IMR-90 (cell line): ENCODE measurements around the gene ALOXE3. TPM values are rescaled to one million over a fixed set of nuclear protein-coding genes. Genes with fewer than 3 reads are reported as not detected.
A peak's percentile ranks its signal among the peaks of the same experiment; 100 is the strongest.

Experiments used
- ATAC-seq: fragments of 200-7000 bp; cut with Tn5 transposase; 2 replicates; pipeline ENCODE4 v1.9.1; 2020; ENCODE audit warnings: low read depth, mild to moderate bottlenecking, moderate library complexity
- BruUV-seq: library from RNA; stranded (reverse); fragments of 400-500 nt; replicated peaks from 2 replicates; lab custom pipeline; 2021; lab: Mats Ljungman, UMichigan
- CTCF ChIA-PET: fragments of 300-600 bp; formaldehyde crosslinking; extraction: SDS; loops from one replicate; lab custom pipeline; 2021; ENCODE audit warnings: antibody characterized with exemption; lab: Yijun Ruan, JAX
- POLR2A ChIA-PET: fragments of 300-600 bp; sonication (Branson Sonifier 250); formaldehyde crosslinking; loops from one replicate; lab custom pipeline; 2022; ENCODE audit warnings: antibody characterized with exemption; ENCODE audit not compliant: unreplicated experiment; lab: Charles Lee
- DNase-seq: peaks from one replicate; pipeline ENCODE4 v3.0.0; 2013
- H2AFZ ChIP-seq: replicated peaks from 2 replicates; pipeline ENCODE3; 2013; ENCODE audit warnings: low read length, mild to moderate bottlenecking; ENCODE audit not compliant: poor library complexity
- H2AK5ac ChIP-seq: 2 replicates; pipeline ENCODE4 v1.6.1; 2013; ENCODE audit warnings: low read depth, low read length, inconsistent platforms
- H2AK9ac ChIP-seq: replicated peaks from 2 replicates; pipeline ENCODE3; 2013; ENCODE audit warnings: mild to moderate bottlenecking, low read depth, low read length, moderate library complexity; ENCODE audit not compliant: poor library complexity
- H2BK120ac ChIP-seq: 2 replicates; pipeline ENCODE4 v1.6.1; 2013; ENCODE audit warnings: low read depth, low read length, inconsistent platforms
- H2BK15ac ChIP-seq: 3 replicates; pipeline ENCODE4 v1.6.1; 2013; ENCODE audit warnings: low read depth, low read length, inconsistent platforms
- H2BK20ac ChIP-seq: 2 replicates; pipeline ENCODE4 v1.6.1; 2013; ENCODE audit warnings: low read depth, mild to moderate bottlenecking, inconsistent platforms, low read length, moderate library complexity
- H2BK5ac ChIP-seq: 2 replicates; pipeline ENCODE4 v1.6.1; 2013; ENCODE audit warnings: mild to moderate bottlenecking, low read depth, low read length, inconsistent platforms; ENCODE audit not compliant: poor library complexity, severe bottlenecking
- H3K14ac ChIP-seq: replicated peaks from 2 replicates; pipeline ENCODE4 v1.6.1; 2013; ENCODE audit warnings: low read depth, low read length, inconsistent platforms
- H3K18ac ChIP-seq: 2 replicates; pipeline ENCODE4 v1.6.1; 2013; ENCODE audit warnings: low read depth, low read length, control low read depth
- H3K23ac ChIP-seq: 2 replicates; pipeline ENCODE4 v1.6.1; 2013; ENCODE audit warnings: low read depth, low read length, inconsistent platforms
- H3K27ac ChIP-seq: 2 replicates; pipeline ENCODE4 v1.5.1; 2013; ENCODE audit warnings: mild to moderate bottlenecking, control low read depth, low read length; ENCODE audit not compliant: insufficient read depth
- H3K27me3 ChIP-seq: 2 replicates; pipeline ENCODE4 v1.6.1; 2013; ENCODE audit warnings: low read length; ENCODE audit not compliant: control insufficient read depth, insufficient read depth
- H3K36me3 ChIP-seq: 2 replicates; pipeline ENCODE4 v1.6.1; 2013; ENCODE audit warnings: low read length, mixed read lengths; ENCODE audit not compliant: control insufficient read depth, insufficient read depth
- H3K4ac ChIP-seq: 2 replicates; pipeline ENCODE4 v1.6.1; 2013; ENCODE audit warnings: low read depth, low read length, inconsistent platforms
- H3K4me1 ChIP-seq: 2 replicates; pipeline ENCODE4 v1.6.1; 2013; ENCODE audit warnings: low read length, mixed read lengths; ENCODE audit not compliant: control insufficient read depth, insufficient read depth
- H3K4me2 ChIP-seq: 2 replicates; pipeline ENCODE4 v1.6.1; 2013; ENCODE audit warnings: low read depth, mild to moderate bottlenecking, control low read depth, low read length, moderate library complexity
- H3K4me3 ChIP-seq: 2 replicates; pipeline ENCODE4 v1.5.1; 2013; ENCODE audit warnings: low read depth, mild to moderate bottlenecking, control low read depth, low read length, moderate library complexity; ENCODE audit not compliant: insufficient read depth
- H3K56ac ChIP-seq: 2 replicates; pipeline ENCODE4 v1.6.1; 2013; ENCODE audit warnings: low read length, inconsistent platforms; ENCODE audit not compliant: insufficient read depth; ENCODE audit errors: extremely low read depth
- H3K79me1 ChIP-seq, 2 experiments: 2 replicates each; pipeline ENCODE4 v1.6.1; 2013; ENCODE audit warnings: low read length in 2 of 2, inconsistent platforms in 1 of 2, low read depth in 1 of 2
- H3K9ac ChIP-seq: 2 replicates; pipeline ENCODE4 v1.6.1; 2013; ENCODE audit warnings: low read depth, low read length, control low read depth
- H3K9me1 ChIP-seq: 2 replicates; pipeline ENCODE4 v1.6.1; 2013; ENCODE audit warnings: low read length, inconsistent platforms; ENCODE audit not compliant: insufficient read depth
- H3K9me3 ChIP-seq: 2 replicates; pipeline ENCODE4 v1.6.1; 2013; ENCODE audit warnings: low read length; ENCODE audit not compliant: control insufficient read depth, insufficient read depth
- H4K20me1 ChIP-seq: 2 replicates; pipeline ENCODE4 v1.6.1; 2013; ENCODE audit warnings: low read length, inconsistent platforms; ENCODE audit not compliant: insufficient read depth
- H4K5ac ChIP-seq: 2 replicates; pipeline ENCODE4 v1.6.1; 2013; ENCODE audit warnings: mild to moderate bottlenecking, low read depth, low read length, control low read depth
- H4K8ac ChIP-seq, 2 experiments: 2 replicates each; pipeline ENCODE4 v1.6.1; 2013; ENCODE audit warnings: low read depth in 2 of 2, low read length in 2 of 2, control low read depth in 1 of 2, inconsistent platforms in 1 of 2
- H4K91ac ChIP-seq: 2 replicates; pipeline ENCODE4 v1.6.1; 2013; ENCODE audit warnings: low read depth, low read length, inconsistent platforms; ENCODE audit not compliant: insufficient read depth
- CEBPB ChIP-seq: IDR thresholded peaks from 2 replicates; pipeline ENCODE4 v1.6.1; 2012; ENCODE audit warnings: low read depth, low read length, improper control_type of control experiment
- CHD1 ChIP-seq: IDR thresholded peaks from 2 replicates; pipeline ENCODE4 v1.6.1; 2012; ENCODE audit warnings: low read depth, low read length, improper control_type of control experiment
- CTCF ChIP-seq: conservative IDR thresholded peaks from 2 replicates; pipeline ENCODE4 v1.5.1; 2012; ENCODE audit warnings: mild to moderate bottlenecking, low read depth, low read length, improper control_type of control experiment
- ELK1 ChIP-seq: fragments of 150-350 bp; IDR thresholded peaks from 2 replicates; pipeline ENCODE4 v1.6.1; 2016; ENCODE audit warnings: low read depth, mild to moderate bottlenecking, low read length, moderate library complexity, borderline replicate concordance
- MAFK ChIP-seq: IDR thresholded peaks from 2 replicates; pipeline ENCODE4 v1.6.1; 2012; ENCODE audit warnings: low read depth, low read length, improper control_type of control experiment
- MXI1 ChIP-seq: IDR thresholded peaks from 2 replicates; pipeline ENCODE4 v1.6.1; 2012; ENCODE audit warnings: low read depth, mild to moderate bottlenecking, low read length, moderate library complexity, borderline replicate concordance
- NFE2L2 ChIP-seq: fragments of 150-350 bp; IDR thresholded peaks from 2 replicates; pipeline ENCODE4 v1.6.1; 2016; ENCODE audit warnings: low read depth, mild to moderate bottlenecking, low read length
- POLR2A ChIP-seq: IDR thresholded peaks from 2 replicates; pipeline ENCODE4 v1.6.1; 2012; ENCODE audit warnings: mild to moderate bottlenecking, low read depth, low read length
- RAD21 ChIP-seq: IDR thresholded peaks from 2 replicates; pipeline ENCODE4 v1.6.1; 2012; ENCODE audit warnings: low read length, improper control_type of control experiment
- RCOR1 ChIP-seq: IDR thresholded peaks from 2 replicates; pipeline ENCODE4 v1.6.1; 2012; ENCODE audit warnings: mild to moderate bottlenecking, low read length, improper control_type of control experiment; ENCODE audit not compliant: insufficient replicate concordance
- RFX5 ChIP-seq: IDR thresholded peaks from 2 replicates; pipeline ENCODE4 v1.8.0; 2012; ENCODE audit warnings: low read depth, mild to moderate bottlenecking, low read length, moderate library complexity
- SMC3 ChIP-seq: fragments of 150-350 bp; IDR thresholded peaks from 2 replicates; pipeline ENCODE4 v1.6.1; 2016; ENCODE audit warnings: low read depth, mild to moderate bottlenecking, antibody characterized with exemption, low read length, moderate library complexity
- USF2 ChIP-seq: fragments of 150-350 bp; IDR thresholded peaks from 2 replicates; pipeline ENCODE4 v1.6.1; 2017; ENCODE audit warnings: mild to moderate bottlenecking, antibody characterized with exemption, low read length, low read depth
- WGBS, 2 experiments: methylation state at CpG; one replicate each; pipeline versions ENCODE4 v1.1.5 to v1.1.7; 2013; ENCODE audit warnings: missing lambda C conversion rate in 2 of 2; ENCODE audit not compliant: insufficient read length in 1 of 2; ENCODE audit errors: extremely low coverage in 2 of 2; 5-methylcytosine and 5-hydroxymethylcytosine counted together
- dilution Hi-C: fragments of 300-500 bp; cut with HindIII; formaldehyde crosslinking; loops from one replicate; pipeline ENCODE4 v1.14.3; 2018; ENCODE audit warnings: low sequenced_read_pairs; ENCODE audit not compliant: unreplicated experiment
- in situ Hi-C: fragments of 300-500 bp; cut with MboI; formaldehyde crosslinking; loops from 3 replicates; pipeline ENCODE4 v1.14.3; 2019; ENCODE audit warnings: low sequenced_read_pairs, inconsistent platforms, mixed read lengths
- intact Hi-C: fragments of 100-400 bp; cut with micrococcal nuclease; formaldehyde crosslinking; loops from 2 replicates; pipeline ENCODE4 v1.10.0; 2022
- polyA plus RNA-seq, 3 experiments: library from polyadenylated mRNA; depleted of rRNA; stranded (reverse); fragments of >200 nt; gene quantifications; 2 replicates each; pipeline ENCODE4 v1.2.3, GENCODE V29; 2012; ENCODE audit warnings: low replicate concordance in 1 of 3
- total RNA-seq: library from RNA; depleted of rRNA; stranded (reverse); fragments of >200 nt; gene quantifications from 2 replicates; pipeline ENCODE4 v1.2.3, GENCODE V29; 2012

The ALOXE3 gene
- total and polyA plus RNA-seq, 2 of the 4 experiments (the other 2 are of a cell fraction) = under 0.01 to 0.26 TPM

GRCh38 chr17:8153957-8154607 lies 35.8 kb upstream of the ALOXE3 start:
- Histone ChIP-seq H3K9me3 (no peaks in the 10 kb centered on the region), H3K18ac (peak overlapping the region; percentile 54), H2BK120ac (peak overlapping the region; percentile 69), H3K4me2 (peak overlapping the region; percentile 68), H3K4ac (peak overlapping the region; percentile 80), H2AK5ac (peak overlapping the region; percentile 41; the same call in 1 of the 2 replicates), H3K36me3 (peaks cover 13% of the 10 kb centered on the region), H3K56ac (peak overlapping the region; percentile 53; the same call in 1 of the 2 replicates), H3K9ac (peak overlapping the region; percentile 19; the same call in 1 of the 2 replicates), H4K91ac (peak overlapping the region; percentile 58), H3K14ac (peak overlapping the region; percentile 83), H3K27ac (peak overlapping the region; percentile 81), H4K5ac (peak overlapping the region; percentile 11; the same call in 1 of the 2 replicates), H3K9me1 (peaks cover 22% of the 10 kb centered on the region), H3K23ac (peak overlapping the region; percentile 66; the same call in 1 of the 2 replicates), H2AK9ac (peak overlapping the region; percentile 74), H2AFZ (peak overlapping the region; percentile 73), H2BK15ac (peak overlapping the region; percentile 80; the same call in 1 of the 3 replicates), H3K4me1 (peaks cover 23% of the 10 kb centered on the region), H3K4me3 (no peak overlapping the region), H2BK20ac (peak overlapping the region; percentile 46; the same call in 1 of the 2 replicates), H3K79me1 (peaks cover 3 to 42% of the 10 kb centered on the region in 2 experiments; a peak in 2 of 4 replicates), H4K20me1 (peaks cover 13% of the 10 kb centered on the region), H3K27me3 (no peaks in the 10 kb centered on the region), H2BK5ac (peak overlapping the region; percentile 73), H4K8ac (peak overlapping the region in 1 of 2 experiments; percentile 88; a peak in 2 of 4 replicates)
- BruUV-seq = no TSS peak
- peak; percentile 33 for ATAC-seq
- WGBS, 2 experiments = no CpG with 5 or more reads among the region's 22 CpGs
- dilution Hi-C loops (no loop called here), intact Hi-C loops (no loop called here), in situ Hi-C loops (loop anchor here (25.0 kb wide), 1 partner anchor 917 kb away; the partner anchor contains the start of genes DVL2, GABARAP and PHF23)
- peak; percentile 98 for DNase-seq
- CTCF ChIA-PET = no interaction called here
- POLR2A ChIA-PET = interaction anchor here (1.2 kb wide), 1 partner anchor 19 kb away, joined by 4 read pairs; no protein-coding TSS in a partner anchor
- peak; percentile 51 for TF ChIP-seq RCOR1
- no peak for TF ChIP-seq ELK1
- no peak for TF ChIP-seq SMC3
- peak; percentile 81; the same call in 1 of the 2 replicates for TF ChIP-seq CHD1
- 0 out of 2 replicates have a peak, but pooled peaks have one; percentile 11 for TF ChIP-seq NFE2L2
- TF ChIP-seq CTCF = no peak
- 0 out of 2 replicates have a peak, but pooled peaks have one; percentile 27 for TF ChIP-seq USF2
- no peak for TF ChIP-seq MAFK
- TF ChIP-seq CEBPB = no peak
- no peak for TF ChIP-seq RFX5
- 0 out of 2 replicates have a peak, but pooled peaks have one; percentile 5 for TF ChIP-seq RAD21
- TF ChIP-seq MXI1 = peak; percentile 82
- peak; percentile 81 for TF ChIP-seq POLR2A
